ENCODE measurements around the gene C1QC. TPM values are rescaled to one million over a fixed set of nuclear protein-coding genes. Genes with fewer than 3 reads are reported as not detected.

C1QC gene
- total and polyA plus RNA-seq, 8 donors, result 5.5 to 138 (median 17.2) TPM

GRCh38 chr1:22616571-22616970 lies 26.9 kb upstream of the C1QC start:
- Histone ChIP-seq H3K4me3 (no peak overlapping the region), H3K4me1 (no peaks in the 10 kb centered on the region), H3K27me3 (no peaks in the 10 kb centered on the region), H3K9me3 (no peaks in the 10 kb centered on the region), H3K36me3 (no peaks in the 10 kb centered on the region), H3K27ac (no peak overlapping the region)
- TF ChIP-seq CTCF (IDR thresholded peaks at IDR 0.05), result no peak
- intact Hi-C loops (cut with DNase I), result no loop called here
- FAIRE-seq, result no peak
- no peak for ATAC-seq
- WGBS, 2 donors, result 47 to 49% methylated on average over 11 of the region's 11 CpGs
- no peak for DNase-seq

GRCh38 chr1:22618056-22618455 lies 25.4 kb upstream of the C1QC start:
- 40 to 41% methylated on average over 16 of the region's 16 CpGs for WGBS, 2 donors
- no peak for FAIRE-seq
- Histone ChIP-seq H3K4me1 (no peaks in the 10 kb centered on the region), H3K4me3 (no peak overlapping the region), H3K9me3 (no peaks in the 10 kb centered on the region), H3K27ac (no peak overlapping the region), H3K27me3 (no peaks in the 10 kb centered on the region), H3K36me3 (no peaks in the 10 kb centered on the region)
- intact Hi-C loops (cut with DNase I), result no loop called here
- no peak for ATAC-seq
- DNase-seq, result no peak
- no peak for TF ChIP-seq CTCF (IDR thresholded peaks at IDR 0.05)

- no peaks in the 10 kb centered on the region for H3K36me3 ChIP-seq
- H3K4me3 ChIP-seq, result no peak overlapping the region
- 67 to 73% methylated on average over 7 of the region's 7 CpGs for WGBS, 2 donors
- TF ChIP-seq CTCF (IDR thresholded peaks at IDR 0.05), result no peak
- DNase-seq (no peak), ATAC-seq (no peak), FAIRE-seq (no peak)
- no peaks in the 10 kb centered on the region for H3K9me3 ChIP-seq
- intact Hi-C loops (cut with DNase I), result no loop called here
- H3K27ac ChIP-seq, result no peak overlapping the region
- no peaks in the 10 kb centered on the region for H3K27me3 ChIP-seq
- H3K4me1 ChIP-seq, result no peaks in the 10 kb centered on the region
Measured at GRCh38 chr1:22619252-22619651, 24.2 kb upstream of the C1QC start.

- DNase-seq (no peak), FAIRE-seq (no peak), ATAC-seq (no peak)
- WGBS, 2 donors, result 48 to 57% methylated on average over 12 of the region's 12 CpGs
- no peaks in the 10 kb centered on the region for H3K4me1 ChIP-seq
- H3K36me3 ChIP-seq, result no peaks in the 10 kb centered on the region
- no peaks in the 10 kb centered on the region for H3K27me3 ChIP-seq
- intact Hi-C loops (cut with DNase I), result no loop called here
- H3K27ac ChIP-seq, result no peak overlapping the region
- H3K9me3 ChIP-seq, result no peaks in the 10 kb centered on the region
- no peak overlapping the region for H3K4me3 ChIP-seq
- no peak for TF ChIP-seq CTCF (IDR thresholded peaks at IDR 0.05)
Measured at GRCh38 chr1:22619798-22620197, 23.6 kb upstream of the C1QC start.

- ATAC-seq (no peak), DNase-seq (no peak), FAIRE-seq (no peak)
- H3K27me3 ChIP-seq, result no peaks in the 10 kb centered on the region
- TF ChIP-seq CTCF (IDR thresholded peaks at IDR 0.05), result no peak
- no peaks in the 10 kb centered on the region for H3K9me3 ChIP-seq
- no peaks in the 10 kb centered on the region for H3K36me3 ChIP-seq
- 58 to 73% methylated on average over 4 of the region's 4 CpGs for WGBS, 2 donors
- intact Hi-C loops (cut with DNase I), result no loop called here
- no peak overlapping the region for H3K4me3 ChIP-seq
- no peaks in the 10 kb centered on the region for H3K4me1 ChIP-seq
- no peak overlapping the region for H3K27ac ChIP-seq
Measured at GRCh38 chr1:22621761-22622160, 21.7 kb upstream of the C1QC start.
